Fibroblast of skin of right biceps (primary cell): ENCODE data around the gene NOS1AP.

ENCODE experiments used
- DNase-seq: peaks from one replicate; pipeline ENCODE4 v3.0.0-alpha.2; 2013

Gene NOS1AP

GRCh38 chr1:162265983-162266382 is 196.5 kb downstream of the NOS1AP start:
- DNase-seq = no peak

- no peak for DNase-seq
Observed at GRCh38 chr1:162270016-162270770, 200.7 kb downstream of the NOS1AP start.

- DNase-seq = no peak
Observed at GRCh38 chr1:162271972-162272371, 202.5 kb downstream of the NOS1AP start.

- no peak for DNase-seq
Observed at GRCh38 chr1:162272419-162272818, 202.9 kb downstream of the NOS1AP start.

GRCh38 chr1:162275622-162276175 is 206.2 kb downstream of the NOS1AP start:
- DNase-seq = no peak

- peak; percentile 22 for DNase-seq
Observed at GRCh38 chr1:162276493-162276892, 207.0 kb downstream of the NOS1AP start.

- no peak for DNase-seq
Observed at GRCh38 chr1:162279136-162279498, 209.6 kb downstream of the NOS1AP start.

- DNase-seq = no peak
Observed at GRCh38 chr1:162281426-162281825, 211.9 kb downstream of the NOS1AP start.

- DNase-seq = no peak
Observed at GRCh38 chr1:162283657-162284056, 214.2 kb downstream of the NOS1AP start.

GRCh38 chr1:162284206-162284955 is 214.9 kb downstream of the NOS1AP start:
- DNase-seq = no peak

GRCh38 chr1:162285149-162285561 is 215.7 kb downstream of the NOS1AP start:
- no peak for DNase-seq

- no peak for DNase-seq
Observed at GRCh38 chr1:162291000-162291399, 221.5 kb downstream of the NOS1AP start.

GRCh38 chr1:162292422-162292849 is 222.9 kb downstream of the NOS1AP start:
- DNase-seq = peak; percentile 41

- DNase-seq = no peak
Observed at GRCh38 chr1:162293073-162293692, 223.7 kb downstream of the NOS1AP start.

GRCh38 chr1:162294015-162294414 is 224.5 kb downstream of the NOS1AP start:
- no peak for DNase-seq

GRCh38 chr1:162297208-162297607 is 227.7 kb downstream of the NOS1AP start:
- no peak for DNase-seq

- DNase-seq = no peak
Observed at GRCh38 chr1:162298266-162298665, 228.8 kb downstream of the NOS1AP start.

GRCh38 chr1:162299018-162299417 is 229.5 kb downstream of the NOS1AP start:
- no peak for DNase-seq

- no peak for DNase-seq
Observed at GRCh38 chr1:162300057-162300917, 230.8 kb downstream of the NOS1AP start.

GRCh38 chr1:162301696-162302095 is 232.2 kb downstream of the NOS1AP start:
- no peak for DNase-seq

GRCh38 chr1:162302306-162303003 is 233.0 kb downstream of the NOS1AP start:
- DNase-seq = peak; percentile 15

GRCh38 chr1:162303004-162303344 is 233.5 kb downstream of the NOS1AP start:
- DNase-seq = peak; percentile 82
